Measurements from ENCODE around the gene CPEB4.

- TF ChIP-seq CTCF (IDR thresholded peaks at IDR 0.05 in 8 of 11, conservative IDR thresholded peaks at IDR 0.05 in 3 of 11) (no peak), POLR2A (IDR thresholded peaks at IDR 0.05) (no peak)
Measured at GRCh38 chr5:173866858-173867679, 21.1 kb upstream of the CPEB4 start.
